Prostate gland (tissue), 2 donors: Measurements from ENCODE around the gene CHTOP. TPM values are rescaled to one million over a fixed set of nuclear protein-coding genes. Genes with fewer than 3 reads are reported as not detected.

Experiments
- DNase-seq: peaks from one replicate; pipeline ENCODE4 v3.0.0-alpha.2; 2019; ENCODE audit warnings: low spot score
- H3K27ac ChIP-seq, 2 donors: fragments of 200-600 bp; sonication (generic); 2 replicates each; pipeline ENCODE4 v1.5.1; 2017 to 2019
- H3K27me3 ChIP-seq: fragments of 200-600 bp; sonication (generic); replicated peaks from 2 replicates; pipeline ENCODE4 v1.5.1; 2019; ENCODE audit not compliant: insufficient read depth
- H3K36me3 ChIP-seq, 2 donors: fragments of 200-600 bp; sonication (generic); 1 replicate in 1 of 2; 2 replicates in 1 of 2; pipeline versions ENCODE4 v1.5.1 to v1.8.1; 2017 to 2019
- H3K4me1 ChIP-seq: fragments of 200-600 bp; sonication (generic); replicated peaks from 2 replicates; pipeline ENCODE4 v1.5.1; 2019
- H3K4me3 ChIP-seq, 2 donors: fragments of 200-600 bp; sonication (generic); 2 replicates each; pipeline ENCODE4 v1.5.1; 2017 to 2019
- H3K9me3 ChIP-seq: fragments of 200-600 bp; sonication (generic); 2 replicates; pipeline ENCODE4 v1.5.1; 2017
- CTCF ChIP-seq, 4 experiments: fragments of 200-600 bp in 2 of 4; fragments of 450-650 bp in 2 of 4; sonication (generic) in 2 of 4; IDR thresholded peaks; 1 replicate in 3 of 4; 2 replicates in 1 of 4; pipeline ENCODE4 v1.5.1; 2016 to 2019; ENCODE audit warnings: antibody characterized with exemption in 4 of 4, mild to moderate bottlenecking in 2 of 4, moderate library complexity in 2 of 4
- POLR2A ChIP-seq: fragments of 450-650 bp; IDR thresholded peaks from one replicate; pipeline ENCODE4 v1.6.1; 2016; ENCODE audit warnings: antibody characterized with exemption, mild to moderate bottlenecking
- POLR2AphosphoS5 ChIP-seq: sonication (generic); formaldehyde crosslinking; IDR thresholded peaks from one replicate; pipeline ENCODE4 v1.6.1; 2017; ENCODE audit warnings: antibody characterized with exemption
- WGBS: methylation state at CpG from one replicate; pipeline ENCODE4 v1.1.5; 2018; 5-methylcytosine and 5-hydroxymethylcytosine counted together
- intact Hi-C: fragments of 100-400 bp; cut with DNase I; formaldehyde crosslinking; loops from one replicate; pipeline ENCODE4 v1.14.2; 2022
- total RNA-seq, 2 donors: library from RNA; depleted of rRNA; stranded (reverse); fragments of >200 nt; gene quantifications; one replicate each; pipeline ENCODE4 v1.1.0, GENCODE V29; 2016

The CHTOP gene
- total RNA-seq, 2 donors from 2014 or later: 60.6 to 74.4 TPM

- peak; percentile 43 for DNase-seq
- TF ChIP-seq POLR2AphosphoS5 (peak; percentile 42), CTCF (IDR thresholded peaks at IDR 0.05) (peak in 3 of 4 experiments; percentile 11 to 67 (median 18)), POLR2A (peak; percentile 41)
- Histone ChIP-seq H3K9me3 (no peaks in the 10 kb centered on the region), H3K27me3 (no peaks in the 10 kb centered on the region), H3K4me1 (peaks cover 5% of the 10 kb centered on the region), H3K27ac (peak within 1 kb of the TSS; percentile 84), H3K4me3 (peak within 1 kb of the TSS; percentile 37 to 45), H3K36me3 (no peaks in the 10 kb centered on the region)
- intact Hi-C loops: loop anchor here (5.0 kb wide), 1 partner anchor 55 kb away; no protein-coding TSS in a partner anchor
- 11% methylated on average over 24 of the region's 28 CpGs for WGBS
Measured at GRCh38 chr1:153626904-153627714, 6.8 kb upstream of the CHTOP start, which contains the start of gene S100A13. TSS of gene S100A13 (minus strand) at chr1:153627505. CDS start at chr1:153626472, 1,033 bp downstream.

- Histone ChIP-seq H3K4me1 (peaks cover 5% of the 10 kb centered on the region), H3K4me3 (peak within 1 kb of the TSS; percentile 37 to 45), H3K27me3 (no peaks in the 10 kb centered on the region), H3K27ac (peak within 1 kb of the TSS; percentile 84), H3K9me3 (no peaks in the 10 kb centered on the region), H3K36me3 (no peaks in the 10 kb centered on the region)
- TF ChIP-seq POLR2AphosphoS5: no peak
- peak in 1 of 4 experiments; percentile 1 for TF ChIP-seq CTCF (IDR thresholded peaks at IDR 0.05)
- no peak for TF ChIP-seq POLR2A
- WGBS: 65% methylated on average over 10 of the region's 10 CpGs
- DNase-seq: no peak
- intact Hi-C loops: loop anchor here (5.0 kb wide), 1 partner anchor 56 kb away; no protein-coding TSS in a partner anchor
Measured at GRCh38 chr1:153627715-153628626, 5.9 kb upstream of the CHTOP start, which contains the start of gene S100A1. TSS of gene S100A1 (plus strand) at chr1:153628434. CDS start at chr1:153630522, 2,088 bp downstream.

DNA sequence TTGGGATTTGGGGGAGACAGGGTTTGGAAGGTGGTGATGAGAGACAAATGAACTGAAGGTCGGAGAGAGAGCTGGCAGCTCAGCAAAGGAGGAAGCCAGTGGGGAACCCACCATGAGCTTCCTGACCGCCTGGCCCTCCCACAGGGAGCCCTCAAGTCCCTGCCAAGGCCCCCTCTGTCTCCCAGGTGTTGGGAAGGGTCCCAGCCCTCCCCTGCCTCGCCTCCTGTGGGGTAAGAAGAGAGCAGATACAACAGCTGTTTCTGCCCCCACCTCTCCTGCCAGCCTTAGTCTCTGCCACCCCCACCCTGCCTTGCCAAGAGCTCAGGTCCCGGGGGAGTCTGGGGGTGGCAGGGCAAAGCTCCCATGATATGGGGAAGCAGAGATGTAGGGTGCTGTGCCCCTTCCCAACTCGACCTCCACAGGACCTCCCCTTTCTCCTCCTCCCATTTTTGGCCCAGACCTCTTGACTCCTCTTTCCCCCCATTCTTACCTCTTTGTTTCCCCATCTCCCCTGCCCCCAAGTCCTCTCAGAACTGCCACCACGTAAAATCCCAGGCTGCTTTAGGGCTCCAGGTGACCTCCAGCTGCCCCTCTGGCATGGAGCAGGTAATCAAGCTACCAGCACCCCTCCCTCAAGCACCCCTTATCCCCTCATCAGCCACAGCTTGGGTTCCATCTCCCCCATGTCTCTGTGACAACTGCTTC, 5.1 kb upstream of the CHTOP start:
- intact Hi-C loops: loop anchor here (5.0 kb wide), 1 partner anchor 56 kb away; no protein-coding TSS in a partner anchor
- Histone ChIP-seq H3K36me3 (no peaks in the 10 kb centered on the region), H3K9me3 (no peaks in the 10 kb centered on the region), H3K27ac (no peak overlapping the region), H3K4me1 (peaks cover 5% of the 10 kb centered on the region), H3K27me3 (no peaks in the 10 kb centered on the region), H3K4me3 (no peak overlapping the region)
- TF ChIP-seq POLR2AphosphoS5 (no peak), CTCF (IDR thresholded peaks at IDR 0.05) (no peak), POLR2A (no peak)
- no peak for DNase-seq
- 85% methylated on average over 6 of the region's 6 CpGs for WGBS

- TF ChIP-seq POLR2AphosphoS5 (no peak), CTCF (IDR thresholded peaks at IDR 0.05) (no peak)
- H3K4me1 ChIP-seq: peaks cover 5% of the 10 kb centered on the region
- H3K27me3 ChIP-seq: no peaks in the 10 kb centered on the region
- 63% methylated on average over 5 of the region's 5 CpGs for WGBS
- no peaks in the 10 kb centered on the region for H3K36me3 ChIP-seq
- H3K4me3 ChIP-seq: no peak overlapping the region
- no peak for DNase-seq
- H3K27ac ChIP-seq: no peak overlapping the region
- no peaks in the 10 kb centered on the region for H3K9me3 ChIP-seq
- intact Hi-C loops: loop anchor here (5.0 kb wide), 1 partner anchor 57 kb away; no protein-coding TSS in a partner anchor
Measured at GRCh38 chr1:153629343-153629665, 4.6 kb upstream of the CHTOP start.
